GM19193 (cell line): ENCODE results near the gene TRAF2.

Experiments
- POLR2A ChIP-seq: IDR thresholded peaks from 4 replicates; pipeline ENCODE4 v1.6.1; 2011; ENCODE audit not compliant: insufficient read depth, insufficient read length; ENCODE audit errors: extremely low read depth

The TRAF2 gene

DNA sequence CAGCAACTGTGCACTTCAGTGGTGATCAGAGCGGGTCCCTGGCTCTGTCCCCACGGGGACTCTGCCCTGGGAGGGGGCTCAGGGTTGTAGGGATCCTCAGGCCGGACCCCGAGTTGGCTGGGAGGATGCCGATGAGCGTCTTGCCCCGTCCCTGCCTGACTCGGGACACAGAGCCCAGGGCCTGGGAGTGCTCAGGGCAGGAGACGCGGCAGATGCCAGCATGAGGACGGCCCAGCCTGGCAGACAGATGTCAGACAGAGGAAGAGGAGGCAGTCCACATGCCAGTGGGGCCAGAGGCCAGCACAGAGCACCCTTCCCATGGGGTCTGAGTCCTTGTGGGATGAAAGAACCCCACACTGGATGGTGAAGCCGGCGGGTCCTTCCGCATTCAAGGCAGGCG, 77.0 kb downstream of the TRAF2 start:
- no peak for TF ChIP-seq POLR2A

DNA sequence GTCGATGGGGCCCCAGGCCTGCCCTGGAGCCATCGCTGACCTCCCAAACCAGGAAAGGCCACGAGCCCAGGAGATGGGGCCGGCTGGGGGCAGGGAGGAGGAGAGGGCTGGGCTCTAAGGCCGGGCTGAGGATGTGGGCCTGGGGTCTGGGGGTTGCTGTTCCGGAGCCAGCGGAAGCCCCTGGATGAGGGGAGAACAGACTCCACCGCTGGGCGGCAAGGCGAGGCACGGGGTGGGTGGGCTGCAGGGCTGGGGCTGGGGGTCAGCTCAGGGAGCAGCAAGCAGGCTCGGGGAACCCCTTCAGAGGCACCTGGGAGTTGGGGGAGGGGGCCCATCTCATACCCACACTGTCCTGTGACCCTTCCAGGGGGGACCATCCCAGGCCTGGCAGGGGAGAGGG, 77.4 kb downstream of the TRAF2 start:
- no peak for TF ChIP-seq POLR2A

DNA sequence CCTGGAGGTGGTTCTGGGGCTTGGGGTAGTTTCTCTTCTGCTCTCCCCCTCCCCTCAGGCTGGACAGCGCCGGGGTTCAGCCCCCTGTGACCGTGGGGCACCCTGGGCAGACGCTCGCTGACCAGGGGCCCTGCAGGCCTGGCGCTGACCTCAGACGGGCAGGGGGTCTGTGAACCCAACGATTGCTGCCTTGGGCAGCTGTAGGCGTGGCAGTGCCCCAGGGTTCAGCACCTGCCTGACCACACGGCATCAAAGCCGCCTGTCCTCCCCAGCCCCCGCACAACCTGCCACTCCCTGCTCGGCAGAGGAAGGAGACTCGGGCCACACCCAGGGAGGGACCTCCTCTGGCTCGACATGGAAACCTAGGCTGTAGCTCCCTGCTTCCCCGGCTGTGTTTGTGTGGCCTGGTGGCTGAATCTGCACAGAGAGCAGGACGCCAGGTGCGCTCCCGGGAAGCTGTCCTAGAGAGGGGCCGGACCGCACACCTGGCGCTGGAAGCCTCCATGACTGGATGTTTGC, 77.9 kb downstream of the TRAF2 start:
- TF ChIP-seq POLR2A, result no peak

DNA sequence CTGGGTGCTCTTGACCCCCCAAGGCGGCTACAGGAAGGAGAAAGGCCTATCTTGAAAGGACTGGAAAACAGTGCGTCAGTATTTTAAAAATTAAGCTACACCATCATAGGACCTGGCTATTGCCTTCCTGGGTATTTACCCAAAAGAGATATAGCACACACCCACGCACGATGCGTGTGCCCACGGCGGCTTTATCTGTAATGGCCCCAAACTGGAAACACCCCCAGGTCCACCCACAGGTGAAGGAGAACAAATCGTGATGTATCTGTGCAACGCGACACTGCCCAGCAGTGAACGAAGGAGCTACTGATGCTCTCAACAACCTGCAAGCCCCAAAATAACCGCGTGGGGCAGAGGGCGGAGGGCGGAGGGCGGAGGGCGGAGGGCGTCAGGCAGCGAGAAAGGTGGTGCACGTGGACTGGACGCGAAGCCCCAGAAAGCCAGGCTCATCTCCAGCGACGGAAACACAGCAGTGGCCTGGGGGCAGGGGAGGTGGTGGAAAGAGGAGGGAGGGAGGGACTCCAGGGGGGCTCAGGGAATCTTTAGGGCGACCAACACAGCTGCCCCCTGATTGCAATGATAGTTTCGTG, 78.6 kb downstream of the TRAF2 start:
- TF ChIP-seq POLR2A, result no peak

DNA sequence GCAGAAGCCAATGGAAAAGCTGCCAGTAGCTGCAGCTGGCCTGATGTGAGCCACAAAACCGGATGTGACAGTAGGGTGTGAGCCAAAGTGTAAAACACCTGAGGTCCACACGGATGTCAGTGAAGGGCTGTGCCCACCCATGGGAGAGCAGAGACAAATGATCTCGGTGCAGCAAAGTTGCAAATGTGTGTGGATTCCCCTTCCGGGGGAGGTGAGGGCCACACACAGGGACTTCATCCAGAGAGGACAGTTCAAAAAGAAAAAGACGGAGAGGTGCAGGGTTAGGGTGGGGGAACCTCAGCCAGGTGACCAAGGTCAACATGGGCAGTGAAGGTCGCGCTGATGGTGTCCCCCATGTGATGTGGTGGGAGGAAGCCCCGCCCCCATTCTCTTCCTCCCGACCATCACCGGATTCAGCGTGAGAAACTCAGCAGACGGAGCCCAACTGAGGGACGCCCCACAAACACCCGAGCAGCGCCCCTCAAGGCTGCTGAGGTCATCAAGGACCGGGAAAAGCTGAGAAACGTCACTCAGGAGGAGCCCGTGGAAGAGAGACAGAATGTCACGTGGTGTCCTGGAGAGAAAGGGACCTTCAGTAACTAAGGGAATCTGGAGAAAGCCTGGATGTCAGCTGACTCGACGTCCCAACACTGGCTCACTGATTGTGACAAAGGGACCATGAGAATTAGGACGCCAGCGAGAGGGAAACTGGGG, 79.6 kb downstream of the TRAF2 start:
- no peak for TF ChIP-seq POLR2A

GRCh38 chr9:136968333-136969127, 82.2 kb downstream of the TRAF2 start:
- TF ChIP-seq POLR2A, result no peak

- no peak for TF ChIP-seq POLR2A
Observed at GRCh38 chr9:136969150-136969549, 82.8 kb downstream of the TRAF2 start.

- TF ChIP-seq POLR2A, result no peak
Observed at GRCh38 chr9:136969774-136970173, 83.5 kb downstream of the TRAF2 start.

DNA sequence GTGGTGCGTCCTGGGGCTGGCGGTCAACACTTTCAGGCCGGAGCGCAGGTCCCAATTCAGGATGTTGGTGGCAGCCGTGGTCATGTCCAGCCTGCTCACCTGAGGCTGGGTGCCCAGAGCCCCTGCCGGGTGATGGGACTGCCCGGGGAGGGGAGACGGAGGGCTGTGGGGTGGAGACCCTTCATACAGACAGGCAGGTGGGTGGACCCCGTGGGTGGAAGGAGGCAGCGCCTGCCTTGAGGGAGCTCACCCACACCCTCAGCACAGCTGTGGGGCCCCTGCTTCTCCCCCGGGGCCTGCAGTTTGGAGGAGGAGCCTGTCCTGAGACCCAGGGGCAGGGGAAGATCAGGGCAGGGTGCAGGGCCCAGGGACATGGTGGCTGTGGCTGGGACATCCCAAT, 84.0 kb downstream of the TRAF2 start:
- no peak for TF ChIP-seq POLR2A

DNA sequence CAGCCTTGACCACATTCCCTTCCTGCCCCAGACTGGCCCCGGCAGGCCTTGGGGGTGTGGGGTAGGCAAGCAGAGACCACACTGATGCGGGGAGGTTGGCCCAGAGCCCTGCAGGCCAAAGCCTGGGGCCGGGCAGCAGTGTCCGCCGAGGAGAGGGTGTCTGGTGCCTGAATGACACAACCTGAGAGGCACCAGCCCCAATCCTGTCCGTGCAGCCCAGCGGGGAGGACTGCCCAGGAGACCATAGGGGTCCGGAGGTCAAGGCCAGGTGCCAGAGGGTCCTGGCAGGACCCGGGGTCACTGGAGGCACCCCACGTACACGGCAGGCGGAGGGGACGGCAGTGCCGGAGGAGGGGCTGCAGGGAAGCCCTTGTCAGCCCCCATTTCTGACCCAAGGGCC, 85.4 kb downstream of the TRAF2 start:
- no peak for TF ChIP-seq POLR2A

- TF ChIP-seq POLR2A, result no peak
Observed at GRCh38 chr9:136972335-136972734, 86.0 kb downstream of the TRAF2 start.

- no peak for TF ChIP-seq POLR2A
Observed at GRCh38 chr9:136972743-136973142, 86.4 kb downstream of the TRAF2 start.

GRCh38 chr9:136973618-136974617, 87.6 kb downstream of the TRAF2 start:
- TF ChIP-seq POLR2A, result no peak

GRCh38 chr9:136974817-136975535, 88.7 kb downstream of the TRAF2 start:
- no peak for TF ChIP-seq POLR2A
